Activated CD4-positive, alpha-beta T cell treated with anti-CD3 and anti-CD28 coated beads for 36 hours (primary cell): ENCODE results near the gene GALNT13. TPM values are rescaled to one million over a fixed set of nuclear protein-coding genes. Genes with fewer than 3 reads are reported as not detected.

ENCODE experiments used
- ATAC-seq: fragments of 200-7000 bp; cut with Tn5 transposase; one replicate; pipeline ENCODE4 v1.10.0; 2021; ENCODE audit warnings: mild to moderate bottlenecking, moderate library complexity
- CTCF ChIA-PET: fragments of 350-600 bp; sonication (Branson Sonifier 250); formaldehyde crosslinking; loops from one replicate; lab custom pipeline; 2021; ENCODE audit warnings: antibody characterized with exemption; lab: Charles Lee
- POLR2A ChIA-PET: fragments of 350-600 bp; sonication (Branson Sonifier 250); formaldehyde crosslinking; loops from one replicate; lab custom pipeline; 2021; ENCODE audit warnings: antibody characterized with exemption, inconsistent platforms; lab: Charles Lee
- DNase-seq: peaks from one replicate; pipeline ENCODE4 v3.0.0-alpha.2; 2020
- H3K27ac Mint-ChIP-seq: one replicate; pipeline ENCODE4 v1.8.0; 2021; ENCODE audit warnings: mixed read lengths
- H3K27me3 Mint-ChIP-seq: one replicate; pipeline ENCODE4 v1.8.0; 2021; ENCODE audit warnings: mixed read lengths
- H3K36me3 Mint-ChIP-seq: one replicate; pipeline ENCODE4 v1.8.0; 2021; ENCODE audit warnings: low read depth, mixed read lengths
- H3K4me1 Mint-ChIP-seq: one replicate; pipeline ENCODE4 v1.8.0; 2021; ENCODE audit warnings: mixed read lengths
- H3K4me3 Mint-ChIP-seq: one replicate; pipeline ENCODE4 v1.8.0; 2021; ENCODE audit warnings: mild to moderate bottlenecking, moderate library complexity, mixed read lengths
- H3K9me3 Mint-ChIP-seq: one replicate; pipeline ENCODE4 v1.8.0; 2021; ENCODE audit warnings: low read depth, mixed read lengths
- intact Hi-C, 2 experiments: fragments of 100-400 bp; cut with DNase I in 1 of 2; cut with micrococcal nuclease in 1 of 2; formaldehyde crosslinking; loops; one replicate each; pipeline versions ENCODE4 v1.14.2 to v1.15.1; 2022 to 2024; cut with DNase I, micrococcal nuclease
- total RNA-seq, 2 experiments: library from RNA; stranded (reverse); gene quantifications; one replicate each; pipeline ENCODE4 v1.2.3, GENCODE V29; 2021

Gene GALNT13
- total RNA-seq, 2 experiments from 2014 or later: not detected

DNA sequence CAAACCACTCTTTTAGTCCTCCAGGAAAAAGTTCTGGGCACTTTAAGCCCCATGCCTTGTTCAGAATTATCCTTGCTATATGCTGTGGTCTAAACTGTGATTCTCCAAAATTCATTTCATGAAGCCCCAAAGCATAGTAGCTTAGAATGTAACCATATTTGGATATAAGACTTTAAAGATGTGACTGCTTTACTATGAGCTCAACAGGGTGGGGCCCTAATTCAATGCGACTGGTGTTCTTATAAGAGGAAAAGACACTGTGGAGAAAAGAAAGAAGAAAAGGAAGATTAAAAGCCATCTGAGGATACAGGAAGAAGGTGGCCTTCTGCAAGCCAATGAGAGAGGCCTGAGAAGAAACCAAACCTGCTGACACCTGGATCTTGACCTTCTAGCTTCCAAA lies 174.8 kb downstream of the GALNT13 start:
- Mint-ChIP-seq H3K36me3 (no peaks in the 10 kb centered on the region), H3K27ac (no peak overlapping the region), H3K27me3 (no peaks in the 10 kb centered on the region), H3K4me3 (no peak overlapping the region), H3K9me3 (peaks cover 6% of the 10 kb centered on the region), H3K4me1 (no peaks in the 10 kb centered on the region)
- ATAC-seq: no peak
- ChIA-PET POLR2A (no interaction called here), CTCF (interaction anchor here (0.6 kb wide), 1 partner anchor 1033 kb away, joined by 3 read pairs; no protein-coding TSS in a partner anchor)
- no peak for DNase-seq
- intact Hi-C loops: no loop called here

DNA sequence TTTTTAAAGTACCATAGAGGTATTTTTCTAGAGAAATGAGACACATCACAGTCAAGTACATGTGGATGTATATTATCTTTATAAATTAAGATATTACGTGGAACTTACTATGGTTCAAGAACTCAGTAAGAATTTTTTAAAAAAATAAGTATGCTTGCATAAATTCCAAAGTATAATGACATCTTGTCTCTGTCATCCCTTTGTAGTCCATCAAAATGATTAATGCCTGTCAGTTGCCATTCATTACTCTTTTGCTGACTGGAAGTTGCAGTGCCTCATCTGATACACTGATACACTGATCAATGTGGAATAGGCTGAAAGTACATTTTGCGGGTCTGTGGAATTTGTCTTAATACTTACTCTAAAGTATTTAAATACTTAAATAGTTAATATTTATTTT lies 177.2 kb downstream of the GALNT13 start:
- Mint-ChIP-seq H3K4me3 (no peak overlapping the region), H3K36me3 (no peaks in the 10 kb centered on the region), H3K27ac (no peak overlapping the region), H3K27me3 (no peaks in the 10 kb centered on the region), H3K4me1 (no peaks in the 10 kb centered on the region), H3K9me3 (peaks cover 8% of the 10 kb centered on the region)
- ChIA-PET CTCF (no interaction called here), POLR2A (no interaction called here)
- intact Hi-C loops: no loop called here
- DNase-seq: no peak
- no peak for ATAC-seq

DNA sequence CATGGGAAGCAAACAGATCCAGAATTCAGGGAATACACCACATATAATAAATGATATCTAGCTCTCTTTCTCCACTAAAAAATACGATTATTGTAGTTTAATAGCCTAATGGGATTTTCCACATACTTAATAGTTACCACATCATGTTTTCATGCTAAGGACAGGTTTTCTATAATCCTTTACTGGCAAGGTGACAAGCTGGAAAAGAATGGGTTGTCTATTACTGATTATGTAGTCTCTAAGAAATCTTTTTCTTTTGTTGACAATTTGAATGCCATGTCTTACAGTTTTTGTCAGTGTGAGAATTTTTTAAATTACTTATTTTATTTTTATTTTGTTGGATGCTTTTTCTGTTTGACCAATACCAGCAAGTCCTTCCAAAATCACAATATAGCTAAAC lies 177.8 kb downstream of the GALNT13 start:
- Mint-ChIP-seq H3K4me3 (no peak overlapping the region), H3K36me3 (no peaks in the 10 kb centered on the region), H3K9me3 (peaks cover 6% of the 10 kb centered on the region), H3K27ac (no peak overlapping the region), H3K27me3 (no peaks in the 10 kb centered on the region), H3K4me1 (no peaks in the 10 kb centered on the region)
- ATAC-seq (no peak), DNase-seq (no peak)
- POLR2A ChIA-PET: no interaction called here
- CTCF ChIA-PET: no interaction called here
- intact Hi-C loops: no loop called here

DNA sequence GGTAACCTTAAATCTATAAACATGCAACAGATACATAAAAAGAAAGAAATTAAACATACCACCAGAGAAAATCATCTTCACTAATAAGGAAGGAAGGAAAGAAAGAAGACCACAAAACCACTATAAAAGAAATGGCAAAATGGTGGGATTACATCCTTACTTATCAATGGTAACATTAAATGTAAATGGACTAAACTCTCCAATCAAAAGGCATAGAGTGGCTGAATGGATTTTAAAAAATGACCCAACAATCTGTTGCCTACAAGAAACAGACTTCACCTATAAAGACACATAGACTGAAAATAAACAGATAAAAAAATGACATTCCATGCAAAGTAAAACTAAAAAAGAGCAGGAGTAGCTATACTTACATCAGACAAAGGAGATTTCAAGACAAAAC lies 195.4 kb downstream of the GALNT13 start:
- Mint-ChIP-seq H3K36me3 (no peaks in the 10 kb centered on the region), H3K4me3 (no peak overlapping the region), H3K9me3 (peaks cover 20% of the 10 kb centered on the region), H3K27ac (no peak overlapping the region), H3K27me3 (no peaks in the 10 kb centered on the region), H3K4me1 (no peaks in the 10 kb centered on the region)
- no peak for ATAC-seq
- ChIA-PET CTCF (no interaction called here), POLR2A (no interaction called here)
- no peak for DNase-seq
- intact Hi-C loops: no loop called here

DNA sequence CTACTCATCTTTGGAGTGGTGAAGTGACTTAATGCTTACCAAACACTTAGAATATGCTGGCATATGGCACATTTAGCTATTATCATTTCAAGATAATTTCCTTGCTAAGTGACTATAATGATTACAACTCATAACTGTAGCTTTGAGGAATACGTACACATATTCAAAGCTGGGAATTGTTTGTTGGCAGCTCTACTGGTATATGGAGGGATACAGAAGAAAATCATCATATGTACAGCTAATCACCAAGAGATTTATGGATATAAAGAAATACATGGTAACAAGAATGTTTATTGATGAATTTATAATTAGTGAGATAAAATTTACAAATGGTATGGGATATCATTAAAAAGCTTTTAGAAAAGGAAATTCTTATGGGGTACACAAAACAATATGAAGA lies 207.2 kb downstream of the GALNT13 start:
- Mint-ChIP-seq H3K27me3 (no peaks in the 10 kb centered on the region), H3K4me1 (no peaks in the 10 kb centered on the region), H3K36me3 (no peaks in the 10 kb centered on the region), H3K9me3 (peaks cover 5% of the 10 kb centered on the region), H3K27ac (no peak overlapping the region), H3K4me3 (no peak overlapping the region)
- ATAC-seq (no peak), DNase-seq (no peak)
- ChIA-PET POLR2A (no interaction called here), CTCF (no interaction called here)
- intact Hi-C loops: no loop called here

DNA sequence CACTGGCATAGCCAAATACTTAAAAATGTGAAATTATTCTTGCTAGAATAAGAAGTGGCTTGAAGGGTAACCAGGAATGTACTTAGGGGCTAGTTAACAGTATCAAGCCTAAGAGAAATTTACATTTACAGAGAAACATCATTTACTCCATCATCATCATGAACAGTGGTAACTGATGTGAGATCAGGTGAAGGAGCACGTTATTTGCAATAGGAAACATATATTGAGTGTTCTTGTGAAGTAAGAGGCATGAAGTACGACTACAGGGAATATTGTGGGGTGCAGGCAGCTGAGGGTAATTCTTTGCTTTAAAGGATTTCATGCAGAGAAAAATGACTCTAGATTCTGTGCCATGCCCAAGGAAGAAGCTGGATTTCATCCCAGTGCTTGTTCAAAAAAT lies 220.8 kb downstream of the GALNT13 start:
- ATAC-seq (no peak), DNase-seq (no peak)
- Mint-ChIP-seq H3K36me3 (no peaks in the 10 kb centered on the region), H3K4me3 (no peak overlapping the region), H3K27ac (no peak overlapping the region), H3K27me3 (no peaks in the 10 kb centered on the region), H3K4me1 (no peaks in the 10 kb centered on the region), H3K9me3 (no peaks in the 10 kb centered on the region)
- intact Hi-C loops: no loop called here
- CTCF ChIA-PET: interaction anchor here (0.8 kb wide), 1 partner anchor 21 kb away, joined by 3 read pairs; no protein-coding TSS in a partner anchor
- POLR2A ChIA-PET: no interaction called here

DNA sequence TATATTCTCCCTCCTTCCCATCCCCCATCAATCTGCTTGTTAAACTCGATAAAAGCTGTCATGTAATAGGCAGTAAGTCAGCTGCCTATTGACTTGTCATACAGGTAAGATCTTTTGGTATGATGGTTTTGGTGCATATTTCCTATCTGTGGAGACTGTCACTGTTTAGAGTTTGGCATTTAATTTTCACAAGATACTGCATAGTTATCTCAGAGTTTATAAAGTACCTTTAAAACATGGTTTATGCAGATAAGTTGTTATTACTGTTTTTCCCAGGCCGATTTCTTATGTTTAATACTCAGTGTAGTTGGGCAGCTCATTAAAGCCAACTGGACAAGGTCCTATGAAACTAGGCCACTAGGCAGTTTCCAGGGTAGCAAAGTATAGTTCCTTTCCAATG lies 222.1 kb downstream of the GALNT13 start:
- intact Hi-C loops: no loop called here
- Mint-ChIP-seq H3K4me1 (no peaks in the 10 kb centered on the region), H3K4me3 (no peak overlapping the region), H3K9me3 (no peaks in the 10 kb centered on the region), H3K36me3 (no peaks in the 10 kb centered on the region), H3K27ac (no peak overlapping the region), H3K27me3 (no peaks in the 10 kb centered on the region)
- ATAC-seq: no peak
- CTCF ChIA-PET: no interaction called here
- POLR2A ChIA-PET: no interaction called here
- DNase-seq: no peak

DNA sequence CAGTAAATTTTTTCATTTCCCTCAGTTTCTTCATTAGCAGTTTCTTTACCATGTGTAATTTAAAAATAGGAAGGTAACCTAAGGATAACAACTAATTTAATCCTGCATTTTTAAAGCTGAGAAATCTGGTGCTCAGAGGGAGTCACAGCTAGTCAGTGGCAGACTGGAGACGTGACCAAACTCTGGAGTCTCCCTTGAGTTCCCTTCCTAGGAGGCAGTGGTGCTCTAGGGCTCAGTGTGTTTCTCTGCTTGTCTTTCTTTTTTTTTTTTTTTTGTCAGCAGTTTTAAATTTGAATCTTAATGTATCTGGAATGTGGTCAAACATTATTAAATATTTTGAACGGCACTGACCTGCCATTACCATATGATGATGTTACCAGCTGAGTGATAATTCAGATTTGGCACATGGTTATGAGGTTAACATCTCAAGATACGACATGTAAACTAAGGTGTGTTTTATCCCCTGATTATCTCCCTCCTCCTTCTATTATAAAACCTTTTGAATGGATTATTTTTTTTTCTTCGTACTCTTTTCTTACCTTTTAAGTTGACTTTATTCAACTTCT lies 226.2 kb downstream of the GALNT13 start:
- Mint-ChIP-seq H3K4me3 (no peak overlapping the region), H3K27me3 (no peaks in the 10 kb centered on the region), H3K9me3 (peaks cover 3% of the 10 kb centered on the region), H3K36me3 (no peaks in the 10 kb centered on the region), H3K4me1 (no peaks in the 10 kb centered on the region), H3K27ac (no peak overlapping the region)
- CTCF ChIA-PET: no interaction called here
- intact Hi-C loops: no loop called here
- POLR2A ChIA-PET: no interaction called here
- DNase-seq (no peak), ATAC-seq (no peak)

DNA sequence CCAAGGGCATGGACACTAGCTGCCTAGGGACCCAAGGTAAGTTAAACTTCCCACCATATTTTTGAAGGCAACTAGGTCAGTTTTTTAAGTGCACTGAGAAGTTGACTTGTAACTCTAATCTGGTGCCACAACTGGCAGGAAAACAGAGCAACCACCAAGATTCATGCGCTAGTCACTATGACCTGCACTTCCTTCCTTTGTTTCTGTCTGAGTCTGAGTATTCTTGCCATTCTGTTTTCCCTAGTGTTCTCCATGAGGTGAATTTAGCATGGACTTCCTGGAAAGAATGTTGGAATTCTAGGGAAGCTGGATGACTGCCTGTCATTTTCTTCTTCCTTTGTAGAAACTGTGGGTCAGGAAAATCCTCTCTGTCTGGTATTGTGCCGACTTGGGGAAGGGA lies 249.0 kb downstream of the GALNT13 start:
- POLR2A ChIA-PET: no interaction called here
- H3K27ac Mint-ChIP-seq: no peak overlapping the region
- intact Hi-C loops: no loop called here
- H3K27me3 Mint-ChIP-seq: no peaks in the 10 kb centered on the region
- no peak overlapping the region for H3K4me3 Mint-ChIP-seq
- CTCF ChIA-PET: no interaction called here
- no peak for DNase-seq
- no peaks in the 10 kb centered on the region for H3K4me1 Mint-ChIP-seq
- no peaks in the 10 kb centered on the region for H3K36me3 Mint-ChIP-seq
- peaks cover 14% of the 10 kb centered on the region for H3K9me3 Mint-ChIP-seq
- ATAC-seq: no peak

DNA sequence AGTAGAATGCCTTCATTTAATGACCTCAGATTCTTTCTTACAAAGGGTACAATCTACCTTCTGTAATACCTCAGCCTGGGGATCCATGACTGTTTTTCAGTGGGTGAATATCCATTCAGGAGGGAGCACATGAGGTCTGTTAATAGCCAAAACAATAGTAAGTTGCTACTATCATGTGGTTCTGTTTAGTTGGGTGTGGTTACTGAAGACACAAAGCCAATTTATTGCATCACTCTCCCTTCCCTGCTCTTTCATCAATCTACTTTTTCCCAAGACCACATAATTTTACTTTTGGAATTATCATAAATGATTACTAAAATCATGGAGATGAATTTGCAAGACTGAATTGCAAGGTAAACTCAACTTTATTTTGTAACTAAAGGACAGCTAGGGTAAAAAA lies 254.2 kb downstream of the GALNT13 start:
- Mint-ChIP-seq H3K27me3 (no peaks in the 10 kb centered on the region), H3K36me3 (no peaks in the 10 kb centered on the region), H3K4me3 (no peak overlapping the region), H3K27ac (no peak overlapping the region), H3K9me3 (peaks cover 9% of the 10 kb centered on the region), H3K4me1 (no peaks in the 10 kb centered on the region)
- ChIA-PET POLR2A (no interaction called here), CTCF (no interaction called here)
- intact Hi-C loops: no loop called here
- DNase-seq: no peak
- no peak for ATAC-seq

DNA sequence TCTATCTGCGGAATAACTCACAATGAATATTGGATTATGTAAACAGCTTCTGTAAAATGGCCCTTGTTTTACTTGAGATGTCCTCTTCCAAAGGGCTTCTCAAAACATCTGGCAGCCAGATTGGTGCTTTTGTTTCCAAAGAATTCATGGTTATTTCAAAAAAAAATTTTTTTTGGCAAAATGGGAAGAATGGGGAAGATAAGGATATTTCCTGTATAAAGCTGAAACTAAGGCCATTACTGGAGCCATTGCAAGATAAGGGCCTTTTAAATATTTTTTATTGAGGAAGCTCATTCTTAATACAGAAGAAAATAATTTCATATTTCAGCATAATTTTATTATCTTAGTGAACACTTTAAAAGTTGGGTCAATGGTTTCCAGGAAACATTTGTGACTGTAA lies 259.1 kb downstream of the GALNT13 start:
- Mint-ChIP-seq H3K9me3 (peaks cover 11% of the 10 kb centered on the region), H3K4me1 (no peaks in the 10 kb centered on the region), H3K27me3 (no peaks in the 10 kb centered on the region), H3K4me3 (no peak overlapping the region), H3K27ac (no peak overlapping the region), H3K36me3 (no peaks in the 10 kb centered on the region)
- ATAC-seq (no peak), DNase-seq (no peak)
- intact Hi-C loops: no loop called here
- ChIA-PET POLR2A (no interaction called here), CTCF (no interaction called here)

DNA sequence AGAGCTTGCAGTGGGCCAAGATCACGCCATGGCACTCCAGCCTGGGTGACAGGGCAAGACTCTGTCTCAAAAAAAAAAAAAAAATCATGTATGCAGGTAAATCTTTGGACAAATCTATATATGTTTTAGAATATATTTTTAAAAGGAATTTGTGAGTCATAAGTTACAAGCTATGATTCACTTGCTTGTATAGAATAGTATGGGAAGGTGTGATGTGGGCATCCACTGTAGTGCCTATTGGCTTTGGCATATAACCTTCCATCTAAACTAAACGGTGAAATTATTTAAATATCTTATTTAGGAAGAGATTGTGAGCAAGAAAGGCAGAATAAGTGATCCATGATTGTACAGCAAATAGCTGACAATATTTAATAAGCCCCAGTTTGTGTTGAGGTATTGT lies 261.1 kb downstream of the GALNT13 start:
- Mint-ChIP-seq H3K36me3 (no peaks in the 10 kb centered on the region), H3K4me3 (no peak overlapping the region), H3K4me1 (no peaks in the 10 kb centered on the region), H3K9me3 (peaks cover 9% of the 10 kb centered on the region), H3K27ac (no peak overlapping the region), H3K27me3 (no peaks in the 10 kb centered on the region)
- no peak for DNase-seq
- intact Hi-C loops: no loop called here
- POLR2A ChIA-PET: no interaction called here
- ATAC-seq: no peak
- CTCF ChIA-PET: no interaction called here

DNA sequence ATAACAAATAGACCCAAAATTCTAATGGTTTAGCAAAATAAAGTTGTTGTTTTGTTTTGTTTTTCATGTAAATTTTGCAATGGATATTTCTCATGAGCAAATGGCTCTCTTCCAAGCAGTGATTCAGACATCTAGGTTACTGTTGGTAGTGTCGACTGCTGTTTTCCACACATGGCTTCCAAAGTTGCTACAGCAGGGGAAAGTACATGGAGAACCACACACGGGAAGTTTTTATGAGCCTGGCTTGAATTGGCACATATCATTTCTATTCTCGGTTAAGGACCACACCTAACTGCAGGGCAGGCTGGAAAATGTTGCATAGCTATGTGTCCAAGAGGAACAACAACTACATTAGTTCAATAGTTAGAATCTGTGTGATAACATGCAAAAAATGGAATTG lies 262.1 kb downstream of the GALNT13 start:
- Mint-ChIP-seq H3K27ac (no peak overlapping the region), H3K4me3 (no peak overlapping the region), H3K36me3 (no peaks in the 10 kb centered on the region), H3K4me1 (no peaks in the 10 kb centered on the region), H3K27me3 (no peaks in the 10 kb centered on the region), H3K9me3 (peaks cover 9% of the 10 kb centered on the region)
- DNase-seq (no peak), ATAC-seq (no peak)
- ChIA-PET POLR2A (no interaction called here), CTCF (no interaction called here)
- intact Hi-C loops: no loop called here
